ENCODE results near the gene RAD51B.

- no peak for TF ChIP-seq POLR2A (IDR thresholded peaks at IDR 0.05)
- TF ChIP-seq, protein P1, sequence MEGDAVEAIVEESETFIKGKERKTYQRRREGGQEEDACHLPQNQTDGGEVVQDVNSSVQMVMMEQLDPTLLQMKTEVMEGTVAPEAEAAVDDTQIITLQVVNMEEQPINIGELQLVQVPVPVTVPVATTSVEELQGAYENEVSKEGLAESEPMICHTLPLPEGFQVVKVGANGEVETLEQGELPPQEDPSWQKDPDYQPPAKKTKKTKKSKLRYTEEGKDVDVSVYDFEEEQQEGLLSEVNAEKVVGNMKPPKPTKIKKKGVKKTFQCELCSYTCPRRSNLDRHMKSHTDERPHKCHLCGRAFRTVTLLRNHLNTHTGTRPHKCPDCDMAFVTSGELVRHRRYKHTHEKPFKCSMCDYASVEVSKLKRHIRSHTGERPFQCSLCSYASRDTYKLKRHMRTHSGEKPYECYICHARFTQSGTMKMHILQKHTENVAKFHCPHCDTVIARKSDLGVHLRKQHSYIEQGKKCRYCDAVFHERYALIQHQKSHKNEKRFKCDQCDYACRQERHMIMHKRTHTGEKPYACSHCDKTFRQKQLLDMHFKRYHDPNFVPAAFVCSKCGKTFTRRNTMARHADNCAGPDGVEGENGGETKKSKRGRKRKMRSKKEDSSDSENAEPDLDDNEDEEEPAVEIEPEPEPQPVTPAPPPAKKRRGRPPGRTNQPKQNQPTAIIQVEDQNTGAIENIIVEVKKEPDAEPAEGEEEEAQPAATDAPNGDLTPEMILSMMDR (IDR thresholded peaks at IDR 0.05) = no peak
- TF ChIP-seq EP300 (IDR thresholded peaks at IDR 0.05) = no peak
Measured at GRCh38 chr14:67951529-67952135, 132.1 kb downstream of the RAD51B start.

Measured in upper lobe of left lung (tissue), 4 donors.